Motor neuron (in vitro differentiated cells): ENCODE data around the gene CD44. TPM values are rescaled to one million over a fixed set of nuclear protein-coding genes. Genes with fewer than 3 reads are reported as not detected.
A peak's percentile ranks its signal among the peaks of the same experiment; 100 is the strongest.

Experiments used
- ATAC-seq, 8 experiments: fragments of 200-7000 bp; cut with Tn5 transposase; replicated peaks in 6 of 8; 2 replicates each; pipeline ENCODE4 v1.8.0; 2021; ENCODE audit warnings: mild to moderate bottlenecking in 8 of 8, moderate library complexity in 8 of 8
- H3K27ac ChIP-seq, 2 donors: fragments of 250-450 bp; sonication (Bioruptor Pico); 2 replicates each; pipeline ENCODE4 v1.9.0; 2021; ENCODE audit warnings: antibody characterized with exemption in 2 of 2, mild to moderate bottlenecking in 2 of 2, moderate library complexity in 1 of 2
- H3K4me1 ChIP-seq, 2 donors: fragments of 250-450 bp; sonication (Bioruptor Pico); replicated peaks in 1 of 2; 2 replicates each; pipeline ENCODE4 v1.6.1; 2021; ENCODE audit warnings: antibody characterized with exemption in 2 of 2, mild to moderate bottlenecking in 2 of 2, moderate library complexity in 1 of 2
- H3K4me3 ChIP-seq, 5 donors: fragments of 250-450 bp; sonication (Bioruptor Pico); 2 replicates each; pipeline ENCODE4 v1.9.0; 2021; ENCODE audit warnings: antibody characterized with exemption in 5 of 5, mild to moderate bottlenecking in 5 of 5, moderate library complexity in 4 of 5
- WGBS, 10 experiments: fragments of 450-650 bp; shearing (Covaris generic); methylation state at CpG; one replicate each; pipeline ENCODE4 v1.0.0; 2022; 5-methylcytosine and 5-hydroxymethylcytosine counted together
- in situ Hi-C, 9 experiments: fragments of 400-800 bp; cut with MboI; loops; one replicate each; pipeline ENCODE4 v1.15.0; 2021; ENCODE audit warnings: low sequenced_read_pairs in 9 of 9, low pct_unique_long_range_greater_than_20kb in 2 of 9; ENCODE audit not compliant: unreplicated experiment in 9 of 9
- total RNA-seq, 8 experiments: library from RNA; unstranded; fragments of 300-600 nt; gene quantifications; 2 replicates each; pipeline versions ENCODE4 v1.2.3 to v1.2.4, GENCODE V29; 2022

CD44 gene
- total RNA-seq, 8 experiments from 2014 or later = 0.05 to 107 (median 42.9) TPM

GRCh38 chr11:35182317-35182939 is 43.5 kb downstream of the CD44 start:
- Histone ChIP-seq H3K27ac (no peak overlapping the region), H3K4me3 (no peak overlapping the region), H3K4me1 (no peaks in the 10 kb centered on the region)
- WGBS, 10 experiments = 68 to 100% (median 88%) methylated on average over 2 to 6 of the region's 6 CpGs
- no peak for ATAC-seq
- in situ Hi-C loops = no loop called here

GRCh38 chr11:35183326-35183925 is 44.5 kb downstream of the CD44 start:
- no peak overlapping the region for H3K4me3 ChIP-seq
- ATAC-seq = no peak
- in situ Hi-C loops = no loop called here
- no peaks in the 10 kb centered on the region for H3K4me1 ChIP-seq
- WGBS, 10 experiments = 18 to 72% (median 40%) methylated on average over 1 to 2 of the region's 2 CpGs
- H3K27ac ChIP-seq = no peak overlapping the region

GRCh38 chr11:35185696-35186095 is 46.7 kb downstream of the CD44 start:
- peak in 1 of 8 experiments; percentile 6 for ATAC-seq
- H3K4me1 ChIP-seq = no peaks in the 10 kb centered on the region
- no peak overlapping the region for H3K4me3 ChIP-seq
- 13 to 76% (median 64%) methylated on average over 1 to 2 of the region's 2 CpGs; no CpG with 5 or more reads in 1 of the 10 experiments for WGBS, 10 experiments
- in situ Hi-C loops = no loop called here
- no peak overlapping the region for H3K27ac ChIP-seq

GRCh38 chr11:35187996-35188395 is 49.0 kb downstream of the CD44 start:
- in situ Hi-C loops = no loop called here
- Histone ChIP-seq H3K4me1 (peaks cover 6 to 9% of the 10 kb centered on the region in 2 donors), H3K4me3 (no peak overlapping the region), H3K27ac (no peak overlapping the region)
- no peak for ATAC-seq
- 28 to 83% (median 67%) methylated on average over 1 to 3 of the region's 3 CpGs; no CpG with 5 or more reads in 5 of the 10 experiments for WGBS, 10 experiments

- Histone ChIP-seq H3K27ac (no peak overlapping the region), H3K4me1 (peaks cover 6 to 9% of the 10 kb centered on the region in 2 donors), H3K4me3 (no peak overlapping the region)
- ATAC-seq = no peak
- in situ Hi-C loops = no loop called here
- 72 to 100% (median 94%) methylated on average over 2 to 6 of the region's 6 CpGs; no CpG with 5 or more reads in 2 of the 10 experiments for WGBS, 10 experiments
Measured at GRCh38 chr11:35190804-35191348, 51.9 kb downstream of the CD44 start.

- 0 to 83% (median 60%) methylated on average over 1 to 3 of the region's 3 CpGs; no CpG with 5 or more reads in 2 of the 10 experiments for WGBS, 10 experiments
- Histone ChIP-seq H3K27ac (no peak overlapping the region), H3K4me3 (no peak overlapping the region), H3K4me1 (peaks cover 6 to 9% of the 10 kb centered on the region in 2 donors)
- peak in 7 of 8 experiments; percentile 34 to 68 (median 60) for ATAC-seq
- in situ Hi-C loops = no loop called here
Measured at GRCh38 chr11:35192347-35192746, 53.4 kb downstream of the CD44 start.

- H3K4me3 ChIP-seq = no peak overlapping the region
- no peak for ATAC-seq
- in situ Hi-C loops = no loop called here
- WGBS, 10 experiments = 80 to 96% (median 88%) methylated on average over 1 to 6 of the region's 6 CpGs; no CpG with 5 or more reads in 1 of the 10 experiments
- no peak overlapping the region for H3K27ac ChIP-seq
- peaks cover 6 to 9% of the 10 kb centered on the region in 2 donors for H3K4me1 ChIP-seq
Measured at GRCh38 chr11:35193767-35194166, 54.8 kb downstream of the CD44 start.

- no peak for ATAC-seq
- 80 to 100% (median 100%) methylated on average over 1 of the region's 1 CpG for WGBS, 10 experiments
- Histone ChIP-seq H3K27ac (no peak overlapping the region), H3K4me1 (peaks cover 4 to 7% of the 10 kb centered on the region in 2 donors), H3K4me3 (no peak overlapping the region)
- in situ Hi-C loops = no loop called here
Measured at GRCh38 chr11:35197292-35197691, 58.3 kb downstream of the CD44 start.

GRCh38 chr11:35200811-35201341 is 61.9 kb downstream of the CD44 start:
- 83 to 100% (median 96%) methylated on average over 1 to 7 of the region's 7 CpGs; no CpG with 5 or more reads in 2 of the 10 experiments for WGBS, 10 experiments
- Histone ChIP-seq H3K4me1 (no peaks in the 10 kb centered on the region), H3K27ac (no peak overlapping the region), H3K4me3 (no peak overlapping the region)
- ATAC-seq = no peak
- in situ Hi-C loops = no loop called here

GRCh38 chr11:35204614-35205013 is 65.6 kb downstream of the CD44 start:
- in situ Hi-C loops = no loop called here
- no peak overlapping the region for H3K27ac ChIP-seq
- H3K4me1 ChIP-seq = no peaks in the 10 kb centered on the region
- no peak for ATAC-seq
- no peak overlapping the region for H3K4me3 ChIP-seq
- WGBS, 10 experiments = 83 to 100% (median 94%) methylated on average over 1 to 5 of the region's 5 CpGs; no CpG with 5 or more reads in 1 of the 10 experiments

GRCh38 chr11:35206616-35207015 is 67.6 kb downstream of the CD44 start:
- Histone ChIP-seq H3K27ac (no peak overlapping the region), H3K4me1 (no peaks in the 10 kb centered on the region), H3K4me3 (no peak overlapping the region)
- in situ Hi-C loops = no loop called here
- no CpG with 5 or more reads among the region's 1 CpG for WGBS, 10 experiments
- no peak for ATAC-seq

GRCh38 chr11:35207471-35208403 is 68.8 kb downstream of the CD44 start:
- 64 to 100% (median 81%) methylated on average over 2 to 10 of the region's 10 CpGs; no CpG with 5 or more reads in 1 of the 10 experiments for WGBS, 10 experiments
- Histone ChIP-seq H3K4me3 (no peak overlapping the region), H3K4me1 (no peaks in the 10 kb centered on the region), H3K27ac (no peak overlapping the region)
- in situ Hi-C loops = no loop called here
- ATAC-seq = no peak
